Mucosa of stomach (tissue), 1 donor: ENCODE measurements around the gene STN1.

Experiments used
- H3K27me3 ChIP-seq: one replicate; pipeline ENCODE4 v1.7.0; 2013; ENCODE audit warnings: mild to moderate bottlenecking, low read length; ENCODE audit not compliant: control insufficient read depth, insufficient read depth
- H3K36me3 ChIP-seq: one replicate; pipeline ENCODE4 v1.7.0; 2013; ENCODE audit warnings: low read length; ENCODE audit not compliant: control insufficient read depth, insufficient read depth
- H3K4me1 ChIP-seq: one replicate; pipeline ENCODE4 v1.7.0; 2013; ENCODE audit warnings: mild to moderate bottlenecking, low read length; ENCODE audit not compliant: control insufficient read depth, insufficient read depth
- H3K4me3 ChIP-seq: one replicate; pipeline ENCODE4 v1.7.0; 2013; ENCODE audit warnings: low read length
- H3K9ac ChIP-seq: one replicate; pipeline ENCODE4 v1.7.0; 2013; ENCODE audit warnings: mild to moderate bottlenecking, low read length, moderate library complexity
- H3K9me3 ChIP-seq: one replicate; pipeline ENCODE4 v1.7.0; 2013; ENCODE audit warnings: mild to moderate bottlenecking, low read length, moderate library complexity; ENCODE audit not compliant: control insufficient read depth
- donor health status: Pancreatic carcinoma.

STN1 gene

GRCh38 chr10:103918053-103918846 lies at the start of gene STN1:
STN1 (minus strand) TSS chr10:103918184; CDS start chr10:103917594, 590 bp downstream.
- Histone ChIP-seq H3K9ac (peak within 1 kb of the TSS; percentile 95), H3K4me1 (peaks cover 43% of the 10 kb centered on the region), H3K27me3 (no peaks in the 10 kb centered on the region), H3K4me3 (peak within 1 kb of the TSS; percentile 78), H3K9me3 (no peaks in the 10 kb centered on the region), H3K36me3 (no peaks in the 10 kb centered on the region)

GRCh38 chr10:103967448-103968071 lies 49.6 kb upstream of the STN1 start:
- Histone ChIP-seq H3K9ac (peak overlapping the region; percentile 99), H3K9me3 (no peaks in the 10 kb centered on the region), H3K36me3 (no peaks in the 10 kb centered on the region), H3K4me3 (peak overlapping the region; percentile 66), H3K4me1 (no peaks in the 10 kb centered on the region), H3K27me3 (no peaks in the 10 kb centered on the region)

- no peaks in the 10 kb centered on the region for H3K36me3 ChIP-seq
- H3K9ac ChIP-seq, result peak within 1 kb of the TSS; percentile 99
- no peaks in the 10 kb centered on the region for H3K4me1 ChIP-seq
- no peaks in the 10 kb centered on the region for H3K9me3 ChIP-seq
- peak within 1 kb of the TSS; percentile 94 for H3K4me3 ChIP-seq
- no peaks in the 10 kb centered on the region for H3K27me3 ChIP-seq
Measured at GRCh38 chr10:103966671-103967447, 48.9 kb upstream of the STN1 start, which contains the start of gene SLK. SLK (plus strand) TSS chr10:103967140; CDS start chr10:103967746, 606 bp downstream.

GRCh38 chr10:103960103-103960502 lies 42.1 kb upstream of the STN1 start:
- H3K4me3 ChIP-seq, result no peak overlapping the region

GRCh38 chr10:103958996-103959395 lies 41.0 kb upstream of the STN1 start:
- Histone ChIP-seq H3K9ac (no peak overlapping the region), H3K9me3 (no peaks in the 10 kb centered on the region), H3K4me3 (no peak overlapping the region), H3K27me3 (no peaks in the 10 kb centered on the region), H3K36me3 (no peaks in the 10 kb centered on the region), H3K4me1 (no peaks in the 10 kb centered on the region)

More at GRCh38 chr10:103960103-103960502, 42.1 kb upstream of the STN1 start:
- H3K9me3 ChIP-seq, result no peaks in the 10 kb centered on the region
- H3K9ac ChIP-seq, result no peak overlapping the region
- no peaks in the 10 kb centered on the region for H3K36me3 ChIP-seq
- H3K27me3 ChIP-seq, result no peaks in the 10 kb centered on the region
- H3K4me1 ChIP-seq, result no peaks in the 10 kb centered on the region

- H3K4me3 ChIP-seq, result no peak overlapping the region
- H3K9me3 ChIP-seq, result no peaks in the 10 kb centered on the region
Measured at GRCh38 chr10:103954543-103954942, 36.6 kb upstream of the STN1 start.

GRCh38 chr10:103951942-103952341 lies 34.0 kb upstream of the STN1 start:
- H3K9ac ChIP-seq, result no peak overlapping the region
- no peaks in the 10 kb centered on the region for H3K36me3 ChIP-seq
- H3K4me3 ChIP-seq, result no peak overlapping the region
- H3K27me3 ChIP-seq, result no peaks in the 10 kb centered on the region
- no peaks in the 10 kb centered on the region for H3K9me3 ChIP-seq
- no peaks in the 10 kb centered on the region for H3K4me1 ChIP-seq

More at GRCh38 chr10:103954543-103954942, 36.6 kb upstream of the STN1 start:
- no peaks in the 10 kb centered on the region for H3K27me3 ChIP-seq
- H3K4me1 ChIP-seq, result no peaks in the 10 kb centered on the region
- no peak overlapping the region for H3K9ac ChIP-seq
- H3K36me3 ChIP-seq, result no peaks in the 10 kb centered on the region

- Histone ChIP-seq H3K27me3 (no peaks in the 10 kb centered on the region), H3K4me3 (no peak overlapping the region), H3K4me1 (no peaks in the 10 kb centered on the region), H3K9me3 (no peaks in the 10 kb centered on the region), H3K9ac (no peak overlapping the region), H3K36me3 (no peaks in the 10 kb centered on the region)
Measured at GRCh38 chr10:103951183-103951582, 33.2 kb upstream of the STN1 start.

GRCh38 chr10:103949728-103950127 lies 31.7 kb upstream of the STN1 start:
- no peaks in the 10 kb centered on the region for H3K9me3 ChIP-seq
- no peaks in the 10 kb centered on the region for H3K27me3 ChIP-seq
- H3K4me3 ChIP-seq, result no peak overlapping the region
- no peaks in the 10 kb centered on the region for H3K36me3 ChIP-seq
- H3K4me1 ChIP-seq, result no peaks in the 10 kb centered on the region
- H3K9ac ChIP-seq, result no peak overlapping the region

GRCh38 chr10:103947799-103948516 lies 30.0 kb upstream of the STN1 start:
- H3K36me3 ChIP-seq, result no peaks in the 10 kb centered on the region
- H3K4me3 ChIP-seq, result no peak overlapping the region
- no peak overlapping the region for H3K9ac ChIP-seq
- no peaks in the 10 kb centered on the region for H3K27me3 ChIP-seq
- no peaks in the 10 kb centered on the region for H3K9me3 ChIP-seq
- no peaks in the 10 kb centered on the region for H3K4me1 ChIP-seq

GRCh38 chr10:103942866-103943265 lies 24.9 kb upstream of the STN1 start:
- no peaks in the 10 kb centered on the region for H3K27me3 ChIP-seq
- H3K4me3 ChIP-seq, result no peak overlapping the region
- no peaks in the 10 kb centered on the region for H3K9me3 ChIP-seq
- H3K36me3 ChIP-seq, result no peaks in the 10 kb centered on the region
- no peak overlapping the region for H3K9ac ChIP-seq
- H3K4me1 ChIP-seq, result no peaks in the 10 kb centered on the region
